SU-DHL-6 (cell line): ENCODE data around the gene WDR64.

ENCODE experiments used
- EZH2phosphoT487 ChIP-seq: fragments of 200-600 bp; sonication (generic), shearing (Covaris generic); conservative IDR thresholded peaks from 2 replicates; pipeline ENCODE4 v1.6.1; 2018; ENCODE audit warnings: mild to moderate bottlenecking, antibody characterized with exemption, low read length, moderate library complexity, mixed read lengths
- TF ChIP-seq, protein P1 (sequence below): fragments of 200-600 bp; sonication (generic); IDR thresholded peaks from one replicate; pipeline ENCODE4 v1.5.1; 2017; ENCODE audit warnings: antibody characterized with exemption, mild to moderate bottlenecking, low read length, moderate library complexity; ENCODE audit not compliant: insufficient read depth, poor library complexity, severe bottlenecking

DNA sequence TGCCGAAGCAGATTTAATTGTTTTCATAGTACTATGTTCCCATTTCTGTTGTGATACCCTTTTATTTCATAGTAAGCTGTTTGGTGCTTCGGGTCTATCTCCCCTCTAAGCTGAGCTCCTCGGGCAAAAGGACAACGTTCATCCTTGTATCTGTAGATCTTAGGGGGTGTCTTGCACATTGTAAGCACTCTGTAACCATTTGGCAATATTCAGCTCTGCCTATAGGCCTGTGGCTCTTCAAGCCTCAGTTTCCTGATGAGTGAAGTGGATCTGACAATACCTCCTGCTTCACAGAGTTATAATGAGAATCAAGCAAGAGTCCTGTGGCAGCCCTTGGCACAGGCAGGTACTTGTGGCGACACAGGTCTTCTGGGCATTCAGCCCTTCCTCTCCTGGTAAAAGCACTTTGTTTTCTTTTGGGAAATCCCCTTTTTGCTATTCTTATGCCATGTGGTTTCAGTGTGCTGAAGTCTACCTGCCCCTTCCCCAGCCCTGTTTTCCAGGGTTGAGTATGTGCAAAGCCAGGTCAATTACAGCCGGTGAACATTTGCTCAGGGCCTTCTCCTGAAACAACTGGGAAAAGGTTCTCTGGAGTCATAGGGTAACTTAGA lies 187.4 kb downstream of the WDR64 start:
- TF ChIP-seq, protein P1, sequence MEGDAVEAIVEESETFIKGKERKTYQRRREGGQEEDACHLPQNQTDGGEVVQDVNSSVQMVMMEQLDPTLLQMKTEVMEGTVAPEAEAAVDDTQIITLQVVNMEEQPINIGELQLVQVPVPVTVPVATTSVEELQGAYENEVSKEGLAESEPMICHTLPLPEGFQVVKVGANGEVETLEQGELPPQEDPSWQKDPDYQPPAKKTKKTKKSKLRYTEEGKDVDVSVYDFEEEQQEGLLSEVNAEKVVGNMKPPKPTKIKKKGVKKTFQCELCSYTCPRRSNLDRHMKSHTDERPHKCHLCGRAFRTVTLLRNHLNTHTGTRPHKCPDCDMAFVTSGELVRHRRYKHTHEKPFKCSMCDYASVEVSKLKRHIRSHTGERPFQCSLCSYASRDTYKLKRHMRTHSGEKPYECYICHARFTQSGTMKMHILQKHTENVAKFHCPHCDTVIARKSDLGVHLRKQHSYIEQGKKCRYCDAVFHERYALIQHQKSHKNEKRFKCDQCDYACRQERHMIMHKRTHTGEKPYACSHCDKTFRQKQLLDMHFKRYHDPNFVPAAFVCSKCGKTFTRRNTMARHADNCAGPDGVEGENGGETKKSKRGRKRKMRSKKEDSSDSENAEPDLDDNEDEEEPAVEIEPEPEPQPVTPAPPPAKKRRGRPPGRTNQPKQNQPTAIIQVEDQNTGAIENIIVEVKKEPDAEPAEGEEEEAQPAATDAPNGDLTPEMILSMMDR: no peak
- TF ChIP-seq EZH2phosphoT487: no peak
